Measurements from ENCODE around the gene ADH6. TPM values are rescaled to one million over a fixed set of nuclear protein-coding genes. Genes with fewer than 3 reads are reported as not detected.

Gene ADH6
- total RNA-seq, 1 experiment from 2014 or later, result not detected

DNA sequence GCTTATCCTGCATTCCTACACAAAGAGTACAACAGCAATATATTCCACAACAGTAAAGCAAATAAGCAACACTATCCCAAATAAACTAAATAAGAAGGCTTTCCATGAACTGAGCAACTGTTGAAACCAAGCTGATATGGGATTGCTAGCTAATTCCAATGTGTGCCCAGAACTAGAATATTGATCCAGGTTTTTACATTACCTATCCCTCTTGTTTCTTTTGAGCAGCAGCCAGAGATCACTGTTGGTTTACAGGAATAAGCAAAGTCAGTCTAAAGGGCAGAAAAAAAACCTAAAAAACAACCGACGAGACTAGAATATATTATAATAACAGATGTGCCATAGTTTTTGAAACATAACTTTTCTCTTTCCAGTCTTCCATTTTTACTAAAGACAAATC is 52.5 kb downstream of the ADH6 start:
- Histone ChIP-seq H3K27me3 (ENCODE audit: control insufficient read depth, insufficient read depth, low read length) (no peaks in the 10 kb centered on the region), H3K4me3 (ENCODE audit: insufficient read depth, low read depth, low read length) (no peak overlapping the region), H3K36me3 (replicated peaks; ENCODE audit: control insufficient read depth, insufficient read depth, low read length) (no peaks in the 10 kb centered on the region)
- DNase-seq, result no peak

DNA sequence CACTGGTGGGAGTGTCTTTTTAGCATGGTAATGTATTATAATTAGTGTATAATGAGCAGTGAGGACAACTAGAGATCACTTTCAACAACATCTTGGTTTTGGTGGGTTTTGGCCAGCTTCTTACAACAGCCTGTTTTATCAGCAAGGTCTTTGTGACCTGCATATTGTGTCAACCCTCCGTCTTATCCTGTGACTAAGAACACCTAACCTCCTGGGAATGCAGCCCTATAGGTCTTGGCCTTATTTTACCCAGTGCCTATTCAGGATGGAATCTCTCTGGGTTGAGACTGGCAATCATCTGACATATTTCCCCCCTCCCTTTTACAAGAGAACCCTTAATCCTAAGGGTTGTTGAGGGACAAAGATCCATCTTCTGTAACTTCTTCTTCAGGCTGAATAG is 53.1 kb downstream of the ADH6 start:
- DNase-seq, result no peak
- Histone ChIP-seq H3K36me3 (replicated peaks; ENCODE audit: control insufficient read depth, insufficient read depth, low read length) (no peaks in the 10 kb centered on the region), H3K4me3 (ENCODE audit: insufficient read depth, low read depth, low read length) (no peak overlapping the region), H3K27me3 (ENCODE audit: control insufficient read depth, insufficient read depth, low read length) (no peaks in the 10 kb centered on the region)

DNA sequence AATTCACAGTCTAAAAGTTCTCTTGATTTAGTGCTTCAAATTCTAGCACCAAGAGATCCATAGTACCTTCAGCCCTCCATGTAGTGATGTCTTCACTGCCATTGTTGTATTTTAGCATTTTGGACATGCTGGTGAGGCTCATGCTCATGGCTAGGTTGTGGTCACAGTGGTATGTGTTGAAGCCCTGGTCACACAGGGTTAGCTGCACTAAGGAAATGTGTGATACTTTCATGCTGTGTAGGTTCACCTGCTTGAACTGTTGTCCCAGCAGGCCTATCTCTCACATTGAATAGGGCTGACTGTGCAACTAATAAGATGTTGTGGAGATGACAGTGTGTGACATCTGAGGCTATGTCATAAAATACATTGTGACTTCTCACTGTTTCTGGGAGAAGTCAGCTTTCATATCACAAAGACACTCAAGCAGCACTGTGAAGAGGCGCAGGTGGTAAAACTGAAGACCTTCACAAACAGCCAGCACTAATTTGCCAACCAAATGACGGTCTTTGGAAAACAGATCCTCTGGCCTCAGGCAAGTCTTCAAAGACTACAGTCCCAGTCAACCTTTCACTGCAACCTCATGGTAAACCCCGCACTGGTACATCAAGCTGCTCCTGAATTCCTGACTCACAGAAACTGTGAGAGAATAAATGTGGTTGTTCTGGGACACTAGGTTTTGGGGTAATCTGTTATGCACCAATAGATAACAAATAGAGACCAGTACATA is 57.5 kb downstream of the ADH6 start:
- Histone ChIP-seq H3K4me3 (ENCODE audit: insufficient read depth, low read depth, low read length) (no peak overlapping the region), H3K27me3 (ENCODE audit: control insufficient read depth, insufficient read depth, low read length) (no peaks in the 10 kb centered on the region), H3K36me3 (replicated peaks; ENCODE audit: control insufficient read depth, insufficient read depth, low read length) (no peaks in the 10 kb centered on the region)
- DNase-seq, result no peak

DNA sequence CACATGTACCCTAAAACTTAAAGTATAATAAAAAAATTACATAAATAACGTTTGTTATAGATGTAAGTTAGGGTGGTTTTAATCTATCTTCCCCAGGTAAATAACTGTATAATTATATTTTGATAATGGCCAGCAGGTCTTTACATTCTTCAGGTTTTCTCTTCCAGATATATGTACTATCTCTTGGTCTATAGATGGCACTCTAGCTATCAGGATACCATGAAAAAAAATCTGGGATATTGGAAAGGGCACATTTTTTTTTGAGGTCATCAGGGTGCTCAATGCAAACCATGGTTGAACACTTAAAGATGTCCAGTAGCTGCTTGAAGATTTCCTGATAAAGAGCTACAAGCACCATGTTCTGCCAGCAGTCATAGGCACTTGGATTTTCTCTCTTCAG is 59.3 kb downstream of the ADH6 start:
- no peak overlapping the region for H3K4me3 ChIP-seq (ENCODE audit: insufficient read depth, low read depth, low read length)
- no peaks in the 10 kb centered on the region for H3K27me3 ChIP-seq (ENCODE audit: control insufficient read depth, insufficient read depth, low read length)

DNA sequence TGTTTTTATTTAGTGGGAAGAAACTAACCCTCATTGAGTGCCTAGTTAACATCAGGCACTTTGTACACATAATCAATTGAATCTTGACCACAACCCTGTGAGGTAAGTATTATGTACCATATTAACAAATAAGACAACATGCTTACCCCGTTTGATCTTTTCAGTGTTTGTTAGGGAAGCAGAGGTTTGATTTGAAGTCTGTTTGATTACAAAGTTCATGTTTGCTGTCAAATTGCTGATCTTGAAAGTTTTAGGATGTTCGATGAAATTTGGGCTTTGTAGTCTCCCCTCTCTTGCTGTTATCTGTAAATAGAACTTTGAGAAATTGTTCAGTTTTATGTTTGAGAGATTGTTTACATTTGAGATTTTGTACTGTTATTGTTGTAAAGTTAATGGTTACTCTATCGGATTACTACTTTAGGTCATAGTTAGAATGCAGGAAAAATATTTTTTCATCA is 61.5 kb downstream of the ADH6 start:
- no peaks in the 10 kb centered on the region for H3K36me3 ChIP-seq (replicated peaks; ENCODE audit: control insufficient read depth, insufficient read depth, low read length)
- no peak overlapping the region for H3K4me3 ChIP-seq (ENCODE audit: insufficient read depth, low read depth, low read length)
- H3K27me3 ChIP-seq (ENCODE audit: control insufficient read depth, insufficient read depth, low read length), result no peaks in the 10 kb centered on the region
- DNase-seq, result no peak

More for the DNA sequence above, 59.3 kb downstream of the ADH6 start:
- DNase-seq, result no peak
- no peaks in the 10 kb centered on the region for H3K36me3 ChIP-seq (replicated peaks; ENCODE audit: control insufficient read depth, insufficient read depth, low read length)

DNA sequence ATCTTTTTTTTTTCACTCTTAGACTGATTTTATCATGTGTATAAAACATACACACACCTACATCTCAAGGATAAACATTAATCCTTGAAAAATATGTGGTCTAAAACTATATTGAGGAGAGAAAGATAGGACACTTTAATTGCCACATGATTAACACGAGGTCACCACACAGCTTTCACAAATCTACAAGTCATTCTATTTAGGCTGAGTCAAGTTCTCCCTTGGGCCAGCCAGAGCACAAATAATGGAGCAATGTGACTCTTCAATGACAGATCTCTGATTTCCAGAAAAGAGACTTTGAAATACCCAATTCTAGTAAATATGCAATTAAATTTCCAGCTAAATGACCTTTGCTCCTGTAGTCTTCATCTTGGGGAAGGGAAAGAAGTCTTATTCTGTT is 62.1 kb downstream of the ADH6 start:
- no peak for DNase-seq
- H3K27me3 ChIP-seq (ENCODE audit: control insufficient read depth, insufficient read depth, low read length), result no peaks in the 10 kb centered on the region
- no peaks in the 10 kb centered on the region for H3K36me3 ChIP-seq (replicated peaks; ENCODE audit: control insufficient read depth, insufficient read depth, low read length)
- H3K4me3 ChIP-seq (ENCODE audit: insufficient read depth, low read depth, low read length), result no peak overlapping the region

DNA sequence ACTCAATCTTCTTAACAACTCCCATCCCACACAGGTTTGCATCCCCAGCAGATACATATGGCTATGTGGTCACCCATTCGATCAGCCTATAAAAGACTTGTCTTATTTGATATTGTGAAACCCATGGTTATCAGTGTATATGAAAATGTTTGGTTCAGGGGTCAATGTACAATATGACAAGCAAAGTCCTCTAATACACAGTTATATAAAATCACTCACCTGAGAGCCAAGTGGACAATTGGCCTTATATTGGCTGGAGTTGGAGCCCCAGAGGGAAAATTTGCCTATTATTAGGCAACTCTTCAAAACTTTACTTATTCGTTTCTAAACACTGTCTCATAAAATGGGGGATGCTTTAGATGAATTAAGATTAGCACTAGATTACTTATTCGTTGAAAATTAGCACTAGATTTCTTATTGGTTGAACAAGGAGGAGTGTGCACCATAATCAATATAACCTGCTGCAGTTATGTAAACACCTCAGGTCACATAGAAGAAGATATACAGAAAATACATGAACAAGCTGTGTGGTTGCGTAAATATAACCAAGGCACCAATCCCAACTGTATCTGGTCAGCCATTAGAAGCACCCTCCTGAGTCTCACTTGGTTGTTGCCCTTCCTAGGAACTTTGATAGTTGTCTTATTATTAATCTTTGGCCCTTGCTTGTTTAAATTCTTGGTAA is 64.2 kb downstream of the ADH6 start:
- H3K36me3 ChIP-seq (replicated peaks; ENCODE audit: control insufficient read depth, insufficient read depth, low read length), result no peaks in the 10 kb centered on the region
- H3K4me3 ChIP-seq (ENCODE audit: insufficient read depth, low read depth, low read length), result no peak overlapping the region
- H3K27me3 ChIP-seq (ENCODE audit: control insufficient read depth, insufficient read depth, low read length), result no peaks in the 10 kb centered on the region
- DNase-seq, result no peak

Other genes starting within 250 kb of the ADH6 start
- gene METAP1, start 223.5 kb downstream of the ADH6 start, total RNA-seq (2014; rRNA removed; shearing (Covaris generic)), result 94.4 and 126 TPM in 2 replicates
- 331 and 341 TPM in 2 replicates for gene ADH5, start 130.5 kb downstream of the ADH6 start, total RNA-seq (2014; rRNA removed; shearing (Covaris generic))
- 0.55 TPM in 2 replicates for gene ADH4, start 74.9 kb downstream of the ADH6 start, total RNA-seq (2014; rRNA removed; shearing (Covaris generic))
- gene ADH1A, start 71.7 kb upstream of the ADH6 start, total RNA-seq (2014; rRNA removed; shearing (Covaris generic)), result not detected in 2 replicates
- gene ADH1B, start 102.2 kb upstream of the ADH6 start, total RNA-seq (2014; rRNA removed; shearing (Covaris generic)), result not detected in 2 replicates
- not detected in 2 replicates for gene ADH1C, start 133.5 kb upstream of the ADH6 start, total RNA-seq (2014; rRNA removed; shearing (Covaris generic))
- gene ADH7, start 216.1 kb upstream of the ADH6 start, total RNA-seq (2014; rRNA removed; shearing (Covaris generic)), result not detected in 2 replicates

Measured in H7 (cell line).